Measurements from ENCODE around the gene CLTCL1. TPM values are rescaled to one million over a fixed set of nuclear protein-coding genes. Genes with fewer than 3 reads are reported as not detected.

The CLTCL1 gene
- total and polyA plus RNA-seq, 9 of the 15 experiments (the other 6 are each of a cell fraction or from before 2014, with no cell fraction given), result 1.1 to 11.7 (median 5.0) TPM

DNA sequence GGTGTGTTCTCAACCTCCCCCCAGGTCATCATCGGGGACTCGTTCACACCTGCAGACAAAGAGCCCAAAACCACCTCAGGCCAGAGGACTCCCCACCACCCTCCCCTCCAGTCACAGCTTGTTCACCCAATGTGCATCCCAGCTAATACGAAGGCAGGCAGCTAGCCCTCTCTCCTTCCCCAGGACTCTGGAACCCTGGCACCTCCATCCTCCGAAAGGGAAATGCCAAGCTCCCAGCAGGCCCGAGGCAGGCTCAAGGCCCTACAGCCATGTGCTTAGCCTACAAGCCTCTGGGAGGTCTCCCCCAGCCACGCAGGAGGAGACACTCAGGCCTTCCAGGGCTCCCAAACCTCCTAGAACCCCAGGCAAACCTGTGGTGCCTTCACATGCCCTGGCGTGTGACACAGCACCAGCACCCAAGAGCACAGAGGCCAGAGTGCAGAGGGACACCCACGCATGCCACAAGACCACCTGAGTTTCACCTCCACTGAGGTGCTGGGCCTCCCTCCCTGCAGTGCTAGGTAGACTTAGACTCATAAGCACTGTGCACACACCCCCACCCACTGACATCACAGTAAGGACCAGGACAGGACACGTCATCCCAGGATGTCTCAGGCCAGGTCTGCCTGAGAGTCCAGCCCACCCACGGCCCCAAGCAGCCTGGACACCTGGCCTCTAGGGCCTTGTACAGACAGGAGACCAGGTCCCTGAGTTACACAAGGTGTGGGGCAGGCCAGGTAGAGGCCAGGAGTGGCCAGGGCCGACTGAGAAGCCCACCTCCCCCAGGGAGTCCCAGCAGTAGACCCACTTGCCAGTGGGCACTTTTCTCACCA, 153.9 kb downstream of the CLTCL1 start (continued):
- TF ChIP-seq, protein P1, sequence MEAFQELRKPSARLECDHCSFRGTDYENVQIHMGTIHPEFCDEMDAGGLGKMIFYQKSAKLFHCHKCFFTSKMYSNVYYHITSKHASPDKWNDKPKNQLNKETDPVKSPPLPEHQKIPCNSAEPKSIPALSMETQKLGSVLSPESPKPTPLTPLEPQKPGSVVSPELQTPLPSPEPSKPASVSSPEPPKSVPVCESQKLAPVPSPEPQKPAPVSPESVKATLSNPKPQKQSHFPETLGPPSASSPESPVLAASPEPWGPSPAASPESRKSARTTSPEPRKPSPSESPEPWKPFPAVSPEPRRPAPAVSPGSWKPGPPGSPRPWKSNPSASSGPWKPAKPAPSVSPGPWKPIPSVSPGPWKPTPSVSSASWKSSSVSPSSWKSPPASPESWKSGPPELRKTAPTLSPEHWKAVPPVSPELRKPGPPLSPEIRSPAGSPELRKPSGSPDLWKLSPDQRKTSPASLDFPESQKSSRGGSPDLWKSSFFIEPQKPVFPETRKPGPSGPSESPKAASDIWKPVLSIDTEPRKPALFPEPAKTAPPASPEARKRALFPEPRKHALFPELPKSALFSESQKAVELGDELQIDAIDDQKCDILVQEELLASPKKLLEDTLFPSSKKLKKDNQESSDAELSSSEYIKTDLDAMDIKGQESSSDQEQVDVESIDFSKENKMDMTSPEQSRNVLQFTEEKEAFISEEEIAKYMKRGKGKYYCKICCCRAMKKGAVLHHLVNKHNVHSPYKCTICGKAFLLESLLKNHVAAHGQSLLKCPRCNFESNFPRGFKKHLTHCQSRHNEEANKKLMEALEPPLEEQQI (IDR thresholded peaks at IDR 0.05), result no peak
- TF ChIP-seq ARHGAP35 (IDR thresholded peaks at IDR 0.05; ENCODE audit: partially characterized antibody) (no peak), RBFOX2 (IDR thresholded peaks at IDR 0.05; ENCODE audit: low read depth, low read length) (peak; percentile 35; the same call in 1 of the 2 replicates), LEF1 (IDR thresholded peaks at IDR 0.05) (no peak), EP400 (IDR thresholded peaks at IDR 0.05) (no peak), NR3C1 (CRISPR knock-in tag; IDR thresholded peaks at IDR 0.05) (no peak), ZNF561 (CRISPR knock-in tag; conservative IDR thresholded peaks at IDR 0.05) (no peak), PHF8 (IDR thresholded peaks at IDR 0.05; ENCODE audit: borderline replicate concordance, low read length) (peak; percentile 18; the same call in 1 of the 2 replicates), ZNF232 (CRISPR knock-in tag; IDR thresholded peaks at IDR 0.05) (no peak)
